ENCODE results near the gene ZNF444. TPM values are rescaled to one million over a fixed set of nuclear protein-coding genes. Genes with fewer than 3 reads are reported as not detected.
A peak's percentile ranks its signal among the peaks of the same experiment; 100 is the strongest.

ZNF444 gene
- total RNA-seq, 2 donors from 2014 or later, result 50.2 to 58.8 TPM

GRCh38 chr19:56131651-56132050 is 9.4 kb upstream of the ZNF444 start:
- Histone ChIP-seq H3K9me3 (ENCODE audit: control insufficient read depth, low read length) (no peaks in the 10 kb centered on the region), H3K27me3 (ENCODE audit: control insufficient read depth, insufficient read depth, low read length, poor library complexity, severe bottlenecking) (no peaks in the 10 kb centered on the region), H3K36me3 (ENCODE audit: control insufficient read depth, insufficient read depth, low read length) (no peaks in the 10 kb centered on the region), H3K9ac (ENCODE audit: extremely low read depth, low read length, poor library complexity, severe bottlenecking) (no peak overlapping the region), H3K4me1 (ENCODE audit: control insufficient read depth, insufficient read depth, low read length) (no peaks in the 10 kb centered on the region), H3K4me3 (ENCODE audit: low read length) (no peak overlapping the region), H3K27ac (ENCODE audit: low read depth, low read length) (no peak overlapping the region)
- Mint-ChIP-seq H3K36me3 (ENCODE audit: low read depth) (no peaks in the 10 kb centered on the region), H3K9me3 (no peaks in the 10 kb centered on the region), H3K4me1 (peaks cover 14% of the 10 kb centered on the region), H3K4me3 (no peak overlapping the region), H3K27ac (no peak overlapping the region), H3K27me3 (ENCODE audit: insufficient read depth) (no peaks in the 10 kb centered on the region)
- no peak for TF ChIP-seq CTCF (conservative IDR thresholded peaks at IDR 0.05)
- 93 to 96% methylated on average over 8 of the region's 8 CpGs for WGBS, 2 experiments (ENCODE audit: insufficient coverage in 1 of 2, insufficient read length in 1 of 2)
- DNase-seq, result no peak

GRCh38 chr19:56132316-56132822 is 8.7 kb upstream of the ZNF444 start:
- H3K27me3 Mint-ChIP-seq (ENCODE audit: insufficient read depth), result no peaks in the 10 kb centered on the region
- no peaks in the 10 kb centered on the region for H3K9me3 ChIP-seq (ENCODE audit: control insufficient read depth, low read length)

GRCh38 chr19:56133858-56134653 is 7.0 kb upstream of the ZNF444 start:
- DNase-seq, result no peak
- Histone ChIP-seq H3K4me3 (ENCODE audit: low read length) (no peak overlapping the region), H3K36me3 (ENCODE audit: control insufficient read depth, insufficient read depth, low read length) (no peaks in the 10 kb centered on the region), H3K27ac (ENCODE audit: low read depth, low read length) (no peak overlapping the region), H3K9ac (ENCODE audit: extremely low read depth, low read length, poor library complexity, severe bottlenecking) (no peak overlapping the region), H3K9me3 (ENCODE audit: control insufficient read depth, low read length) (no peaks in the 10 kb centered on the region), H3K4me1 (ENCODE audit: control insufficient read depth, insufficient read depth, low read length) (no peaks in the 10 kb centered on the region), H3K27me3 (ENCODE audit: control insufficient read depth, insufficient read depth, low read length, poor library complexity, severe bottlenecking) (no peaks in the 10 kb centered on the region)
- no peak overlapping the region for H3K27ac Mint-ChIP-seq
- no peaks in the 10 kb centered on the region for H3K36me3 Mint-ChIP-seq (ENCODE audit: low read depth)
- H3K27me3 Mint-ChIP-seq (ENCODE audit: insufficient read depth), result no peaks in the 10 kb centered on the region
- peaks cover 18% of the 10 kb centered on the region for H3K4me1 Mint-ChIP-seq
- TF ChIP-seq CTCF (conservative IDR thresholded peaks at IDR 0.05), result no peak
- H3K4me3 Mint-ChIP-seq, result no peak overlapping the region
- H3K9me3 Mint-ChIP-seq, result no peaks in the 10 kb centered on the region
- 87 to 93% methylated on average over 5 to 12 of the region's 14 CpGs for WGBS, 2 experiments (ENCODE audit: insufficient coverage in 1 of 2, insufficient read length in 1 of 2)

More at GRCh38 chr19:56132316-56132822, 8.7 kb upstream of the ZNF444 start:
- no peaks in the 10 kb centered on the region for H3K27me3 ChIP-seq (ENCODE audit: control insufficient read depth, insufficient read depth, low read length, poor library complexity, severe bottlenecking)
- Mint-ChIP-seq H3K36me3 (ENCODE audit: low read depth) (no peaks in the 10 kb centered on the region), H3K27ac (peak overlapping the region; percentile 6), H3K4me1 (peaks cover 17% of the 10 kb centered on the region), H3K4me3 (no peak overlapping the region), H3K9me3 (no peaks in the 10 kb centered on the region)
- no peak overlapping the region for H3K4me3 ChIP-seq (ENCODE audit: low read length)
- no peak for DNase-seq
- no peaks in the 10 kb centered on the region for H3K4me1 ChIP-seq (ENCODE audit: control insufficient read depth, insufficient read depth, low read length)
- TF ChIP-seq CTCF (conservative IDR thresholded peaks at IDR 0.05), result no peak
- no peak overlapping the region for H3K9ac ChIP-seq (ENCODE audit: extremely low read depth, low read length, poor library complexity, severe bottlenecking)
- H3K36me3 ChIP-seq (ENCODE audit: control insufficient read depth, insufficient read depth, low read length), result no peaks in the 10 kb centered on the region
- WGBS, 2 experiments (ENCODE audit: insufficient coverage in 1 of 2, insufficient read length in 1 of 2), result 82 to 85% methylated on average over 10 to 14 of the region's 14 CpGs
- H3K27ac ChIP-seq (ENCODE audit: low read depth, low read length), result peak overlapping the region; percentile 73
